GM19395 (cell line): ENCODE data around the gene TBCK.

Source experiments
- ATAC-seq: cut with Tn5 transposase; IDR thresholded peaks from one replicate; pipeline ENCODE4 v1.9.1; 2021; ENCODE audit warnings: mild to moderate bottlenecking, moderate library complexity; ENCODE audit not compliant: unreplicated experiment

The TBCK gene

DNA sequence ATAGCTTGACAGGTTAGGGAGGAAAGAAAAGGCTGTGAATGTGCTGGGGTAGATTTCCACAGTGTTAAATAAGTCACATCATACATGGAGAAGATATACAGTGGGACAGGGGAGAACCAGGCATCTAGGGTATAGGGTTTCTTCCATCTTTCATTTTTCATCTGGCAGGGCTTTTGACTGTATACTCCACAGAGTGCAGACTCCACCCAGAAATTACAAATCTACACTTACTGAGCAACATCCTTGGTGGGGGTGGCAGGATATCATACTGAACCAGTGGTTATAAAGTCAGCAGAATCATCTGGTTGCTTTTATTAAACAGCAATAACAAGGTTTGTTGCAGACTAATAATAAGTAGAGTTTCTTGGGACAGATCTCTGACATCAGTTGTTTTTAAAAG lies 266.5 kb downstream of the TBCK start:
- no peak for ATAC-seq

DNA sequence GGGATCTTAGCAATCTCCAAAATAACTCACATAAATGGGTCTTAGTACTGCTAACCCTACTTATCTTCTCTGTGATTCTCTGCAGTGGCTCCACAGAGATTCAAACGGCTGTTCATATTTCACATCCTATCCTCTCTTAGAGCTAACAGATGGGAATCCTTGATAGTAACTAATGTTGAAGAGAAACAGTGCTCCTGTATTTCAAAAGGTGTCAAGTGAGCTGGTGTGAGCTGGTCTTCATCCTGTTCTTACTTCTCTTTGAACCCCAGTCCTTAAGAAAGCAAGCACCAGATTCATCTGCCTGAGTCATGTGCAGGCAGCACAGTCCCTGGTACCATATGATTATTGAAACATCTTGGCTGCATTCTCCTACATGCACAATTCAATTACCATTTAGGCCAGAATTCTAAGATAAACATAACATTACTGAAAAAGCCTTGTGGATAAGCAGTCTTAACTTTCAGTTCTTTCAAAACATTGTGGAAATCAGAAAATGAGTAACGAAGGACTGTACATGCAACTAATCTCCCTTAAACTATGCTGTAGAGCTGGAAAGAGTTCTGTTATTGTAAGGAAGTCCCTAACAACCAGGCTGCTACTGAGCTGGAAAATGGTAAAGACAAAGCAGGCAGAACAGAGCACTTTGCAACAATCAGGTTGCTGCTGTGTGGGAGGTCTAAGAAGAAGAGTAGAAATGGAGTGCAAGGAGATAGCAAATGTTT lies 267.6 kb downstream of the TBCK start:
- no peak for ATAC-seq

GRCh38 chr4:106046083-106046482 lies 269.9 kb downstream of the TBCK start:
- ATAC-seq = no peak

GRCh38 chr4:106041294-106042002 lies 274.6 kb downstream of the TBCK start:
- ATAC-seq = no peak

- ATAC-seq = no peak
Observed at GRCh38 chr4:106039796-106040195, 276.2 kb downstream of the TBCK start.

DNA sequence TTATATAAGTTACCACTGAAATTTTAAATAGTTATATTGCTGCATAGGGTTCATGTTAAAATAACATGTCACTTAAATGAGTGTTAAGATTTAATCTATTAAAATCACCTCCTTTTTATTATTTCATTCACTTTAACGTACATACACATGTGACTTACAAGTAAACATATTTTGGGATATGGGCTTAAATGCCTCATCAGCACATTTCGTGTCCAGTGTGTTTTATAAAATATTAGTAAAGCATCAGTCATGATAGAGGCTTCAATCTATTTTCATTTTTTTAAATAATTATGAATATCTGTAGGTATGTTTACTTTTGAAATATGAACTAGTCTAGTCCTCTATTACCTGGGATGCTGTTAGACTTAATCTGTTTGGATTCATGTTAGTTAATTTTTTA lies 277.1 kb downstream of the TBCK start:
- ATAC-seq = no peak

DNA sequence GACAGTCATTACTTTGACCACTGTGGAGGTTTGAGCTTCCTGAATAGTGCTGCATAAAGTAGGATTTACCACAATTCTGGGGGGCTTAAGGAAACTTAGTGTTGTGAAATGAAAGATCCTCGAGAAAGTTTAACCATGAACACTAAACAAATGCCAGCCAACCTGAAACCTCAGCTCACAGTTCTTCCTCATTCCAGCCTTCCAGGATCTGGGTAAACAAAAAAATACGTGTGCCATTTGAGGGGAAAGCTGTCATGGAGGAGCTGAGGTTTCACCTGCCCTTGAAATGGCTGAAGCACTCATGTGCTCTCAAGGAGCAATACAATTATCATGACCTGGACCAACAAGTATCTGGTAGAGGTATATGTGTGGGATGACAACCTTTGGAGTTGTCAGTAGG lies 278.0 kb downstream of the TBCK start:
- no peak for ATAC-seq

- no peak for ATAC-seq
Observed at GRCh38 chr4:106036848-106037247, 279.2 kb downstream of the TBCK start.

- no peak for ATAC-seq
Observed at GRCh38 chr4:106036334-106036733, 279.7 kb downstream of the TBCK start.

GRCh38 chr4:106035204-106035603 lies 280.8 kb downstream of the TBCK start:
- no peak for ATAC-seq

- no peak for ATAC-seq
Observed at GRCh38 chr4:106034751-106035150, 281.3 kb downstream of the TBCK start.

- no peak for ATAC-seq
Observed at GRCh38 chr4:106034220-106034619, 281.8 kb downstream of the TBCK start.

- ATAC-seq = no peak
Observed at GRCh38 chr4:106033469-106033868, 282.5 kb downstream of the TBCK start.

GRCh38 chr4:106032851-106033286 lies 283.1 kb downstream of the TBCK start:
- no peak for ATAC-seq

DNA sequence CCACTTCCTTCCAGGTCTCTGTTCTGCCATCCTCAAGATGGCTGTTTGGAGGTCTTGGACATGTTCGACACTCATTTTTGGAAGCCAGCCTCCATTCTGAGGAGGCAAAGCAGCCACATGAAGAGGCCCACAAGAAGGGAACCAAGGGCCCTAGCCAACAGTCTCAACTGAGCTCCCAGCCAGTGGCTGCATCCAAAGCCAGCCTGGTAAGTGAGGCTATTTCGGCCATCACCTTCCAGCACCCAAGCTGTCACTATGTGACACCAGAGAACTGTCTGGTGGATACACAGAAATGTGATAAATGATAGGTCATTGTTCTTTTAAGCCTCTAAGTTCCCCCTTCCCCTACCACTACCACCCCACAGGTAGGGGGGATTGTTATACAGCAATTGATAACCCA lies 293.6 kb downstream of the TBCK start:
- ATAC-seq = no peak

DNA sequence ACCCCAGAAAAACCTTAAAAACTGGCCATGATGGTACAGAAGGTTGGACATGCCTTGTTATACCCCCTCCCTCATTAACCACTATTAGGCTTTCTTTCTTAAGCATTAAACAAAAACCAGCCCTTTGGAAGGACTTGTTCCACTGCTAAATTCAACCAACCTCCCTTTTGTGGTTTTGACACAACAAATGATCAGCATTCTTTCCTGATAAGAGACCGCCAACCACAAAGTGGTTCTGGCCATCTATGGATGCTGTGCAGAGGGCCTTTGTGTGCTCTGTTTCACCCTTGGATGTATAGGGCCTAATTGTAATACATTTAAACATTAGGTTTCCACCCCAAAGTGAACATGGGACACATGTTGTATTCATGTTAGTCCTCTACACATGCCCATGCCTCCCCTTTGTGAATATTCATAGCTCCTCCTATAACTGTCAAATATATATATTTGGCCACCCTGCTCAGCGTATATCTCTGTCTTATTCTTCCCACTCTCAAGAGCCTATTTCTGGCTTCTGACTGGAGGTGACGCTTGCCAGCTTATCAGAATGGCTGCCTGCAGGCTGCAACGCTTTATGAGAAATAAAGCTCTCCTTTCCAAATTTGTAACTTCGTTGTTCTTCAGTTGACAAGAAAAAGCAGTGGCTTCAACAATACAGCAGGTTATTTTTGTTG lies 294.1 kb downstream of the TBCK start:
- no peak for ATAC-seq

GRCh38 chr4:106019771-106020170 lies 296.2 kb downstream of the TBCK start:
- ATAC-seq = no peak

GRCh38 chr4:106017975-106018374 lies 298.0 kb downstream of the TBCK start:
- ATAC-seq = no peak

DNA sequence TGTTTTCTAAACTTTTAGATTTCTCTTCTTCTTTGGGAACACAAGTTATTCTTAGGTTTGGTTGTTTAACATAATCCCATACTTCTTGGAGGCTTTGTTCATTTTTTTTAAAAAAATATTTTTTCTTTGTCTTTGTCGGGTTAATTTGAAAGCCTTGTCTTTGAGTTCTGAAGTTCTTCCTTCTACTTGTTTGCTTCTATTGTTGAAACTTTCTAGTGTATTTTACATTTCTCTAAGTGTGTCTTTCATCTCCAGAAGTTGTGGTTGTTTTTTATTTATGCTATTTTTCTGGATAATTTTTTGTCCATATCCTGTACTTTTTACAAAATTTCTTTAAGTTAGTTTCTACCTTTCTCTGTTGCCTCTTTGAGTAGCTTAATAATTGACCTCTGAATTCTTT lies 304.6 kb downstream of the TBCK start:
- no peak for ATAC-seq

GRCh38 chr4:106010761-106011160 lies 305.2 kb downstream of the TBCK start:
- ATAC-seq = no peak

- no peak for ATAC-seq
Observed at GRCh38 chr4:106002994-106003393, 313.0 kb downstream of the TBCK start.
